Measurements from ENCODE around the gene ATP5F1D.
A peak's percentile ranks its signal among the peaks of the same experiment; 100 is the strongest.
"Not testable (repeated sequence)": the region's sequence is repeated elsewhere in the genome, so short reads cannot be mapped to it uniquely, and the experiment has no call there.

Gene ATP5F1D
- total RNA-seq, result 41.4 to 47.7 reads per million in 2 experiments

DNA sequence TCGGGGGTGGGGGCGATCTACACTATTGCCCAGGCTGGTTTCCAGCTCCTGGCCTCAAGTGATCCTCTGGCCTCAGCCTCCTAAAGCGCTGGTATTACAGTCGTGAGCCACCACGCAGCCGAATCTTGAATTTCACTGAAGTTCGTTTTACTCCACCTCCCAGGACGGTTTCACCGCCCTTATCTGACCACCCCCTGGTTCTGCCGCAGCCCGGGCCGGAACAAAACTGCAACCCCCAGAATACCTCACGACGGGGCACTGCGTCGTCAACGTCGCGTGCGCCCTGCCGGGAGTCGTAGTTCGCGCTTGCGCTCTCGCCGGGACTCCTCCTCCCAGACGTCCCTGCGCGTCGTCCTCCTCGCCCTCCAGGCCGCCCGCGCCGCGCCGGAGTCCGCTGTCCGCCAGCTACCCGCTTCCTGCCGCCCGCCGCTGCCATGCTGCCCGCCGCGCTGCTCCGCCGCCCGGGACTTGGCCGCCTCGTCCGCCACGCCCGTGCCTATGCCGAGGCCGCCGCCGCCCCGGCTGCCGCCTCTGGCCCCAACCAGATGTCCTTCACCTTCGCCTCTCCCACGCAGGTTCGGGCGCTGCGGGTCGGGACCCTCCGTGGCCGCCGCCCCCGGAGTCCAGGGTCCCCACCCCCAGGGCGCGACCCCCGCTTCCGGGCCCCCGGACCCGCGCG, at the start of gene ATP5F1D:
Gene ATP5F1D, plus strand, starts transcription at position 335 of the 679 bp plus-strand sequence. Its CDS starts 100 bp downstream, at position 435.
- peak; percentile 80 for DNase-seq (ENCODE audit: low read depth)

DNA sequence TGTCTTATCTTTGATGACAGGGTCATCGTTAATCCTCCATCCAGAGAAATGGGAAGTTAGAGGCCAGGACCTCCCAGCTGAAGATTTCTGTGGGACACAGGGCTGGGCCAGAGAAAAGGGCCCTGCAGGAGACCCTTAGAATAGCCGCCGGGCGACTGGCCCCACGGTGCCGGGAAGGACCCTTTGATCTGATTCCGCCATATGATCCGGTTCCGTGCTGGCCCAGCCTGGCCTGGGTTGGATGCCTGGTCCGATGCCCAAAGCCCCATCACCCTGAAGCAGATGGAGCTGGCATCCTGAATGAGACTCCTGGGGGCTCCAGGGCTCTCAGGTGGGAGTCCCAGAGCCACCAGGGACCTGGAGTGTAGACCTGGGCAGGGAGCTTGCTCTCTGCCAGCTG, 42.0 kb upstream of the ATP5F1D start:
- no peak for DNase-seq (ENCODE audit: low read depth)

DNA sequence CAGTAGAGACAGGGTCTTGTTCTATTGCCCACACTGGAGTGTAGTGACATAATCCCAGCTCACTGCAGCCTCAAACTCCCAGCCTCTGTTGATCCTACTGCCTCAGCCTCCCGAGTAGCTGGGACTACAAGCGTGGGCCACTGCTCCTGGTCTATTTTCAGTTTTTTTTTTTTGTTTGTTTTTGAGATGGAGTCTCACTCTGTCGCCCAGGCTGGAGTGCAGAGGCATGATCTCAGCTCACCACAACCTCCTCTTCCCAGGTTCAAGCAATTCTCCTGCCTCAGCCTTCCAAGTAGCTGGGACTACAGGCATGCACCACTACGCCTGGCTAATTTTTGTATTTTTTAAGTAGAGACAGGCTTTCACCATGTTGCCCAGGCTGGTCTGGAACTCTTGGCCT, 40.9 kb upstream of the ATP5F1D start:
- DNase-seq (ENCODE audit: low read depth), result not testable (repeated sequence)

DNA sequence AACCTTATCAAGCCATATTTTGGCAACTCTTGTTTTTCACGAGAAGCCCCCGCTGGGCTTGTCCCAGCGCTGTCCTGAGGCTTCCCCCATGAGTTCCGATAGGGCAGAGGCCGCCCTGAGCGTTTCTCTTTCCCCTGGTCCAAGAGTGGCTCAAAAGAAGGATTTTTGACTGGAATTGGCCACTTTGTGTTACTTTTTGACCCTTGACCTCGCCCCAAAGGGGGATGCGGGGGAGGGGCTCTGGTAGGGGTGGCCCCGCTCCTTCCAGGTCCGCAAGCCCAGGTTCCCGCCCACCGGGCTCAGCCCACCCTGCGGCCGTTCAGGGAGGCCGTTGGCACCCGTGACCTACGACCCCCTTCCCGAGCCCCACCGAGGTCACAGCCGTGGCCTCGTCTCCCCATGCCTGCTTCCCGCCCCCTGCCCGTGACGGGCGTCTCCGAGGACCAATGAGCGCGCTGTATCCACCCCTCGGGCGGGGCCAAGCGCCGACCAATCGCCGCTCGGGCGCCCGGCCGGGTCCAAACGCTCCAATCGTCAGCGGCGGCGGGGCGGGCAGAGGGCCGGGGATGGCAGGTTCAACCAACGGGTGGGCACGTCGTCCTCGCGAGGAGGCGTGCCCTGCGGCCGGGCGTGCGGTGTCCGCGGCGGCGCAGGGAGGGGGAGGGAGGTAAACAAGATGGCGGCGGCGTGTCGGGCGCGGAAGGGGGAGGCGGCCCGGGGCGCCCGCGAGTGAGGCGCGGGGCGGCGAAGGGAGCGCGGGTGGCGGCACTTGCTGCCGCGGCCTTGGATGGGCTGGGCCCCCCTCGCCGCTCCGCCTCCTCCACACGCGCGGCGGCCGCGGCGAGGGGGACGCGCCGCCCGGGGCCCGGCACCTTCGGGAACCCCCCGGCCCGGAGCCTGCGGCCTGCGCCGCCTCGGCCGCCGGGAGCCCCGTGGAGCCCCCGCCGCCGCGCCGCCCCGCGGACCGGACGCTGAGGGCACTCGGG, 36.1 kb upstream of the ATP5F1D start, which contains the start of gene STK11:
Gene STK11, plus strand, starts transcription at position 665 of the 986 bp plus-strand sequence. CDS start 1,136 bp downstream, outside the sequence.
- DNase-seq (ENCODE audit: low read depth), result peak; percentile 99

DNA sequence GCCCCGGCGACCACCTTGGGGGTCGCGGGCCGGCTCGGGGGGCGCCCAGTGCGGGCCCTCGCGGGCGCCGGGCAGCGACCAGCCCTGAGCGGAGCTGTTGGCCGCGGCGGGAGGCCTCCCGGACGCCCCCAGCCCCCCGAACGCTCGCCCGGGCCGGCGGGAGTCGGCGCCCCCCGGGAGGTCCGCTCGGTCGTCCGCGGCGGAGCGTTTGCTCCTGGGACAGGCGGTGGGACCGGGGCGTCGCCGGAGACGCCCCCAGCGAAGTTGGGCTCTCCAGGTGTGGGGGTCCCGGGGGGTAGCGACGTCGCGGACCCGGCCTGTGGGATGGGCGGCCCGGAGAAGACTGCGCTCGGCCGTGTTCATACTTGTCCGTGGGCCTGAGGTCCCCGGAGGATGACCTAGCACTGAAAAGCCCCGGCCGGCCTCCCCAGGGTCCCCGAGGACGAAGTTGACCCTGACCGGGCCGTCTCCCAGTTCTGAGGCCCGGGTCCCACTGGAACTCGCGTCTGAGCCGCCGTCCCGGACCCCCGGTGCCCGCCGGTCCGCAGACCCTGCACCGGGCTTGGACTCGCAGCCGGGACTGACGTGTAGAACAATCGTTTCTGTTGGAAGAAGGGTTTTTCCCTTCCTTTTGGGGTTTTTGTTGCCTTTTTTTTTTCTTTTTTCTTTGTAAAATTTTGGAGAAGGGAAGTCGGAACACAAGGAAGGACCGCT, 35.2 kb upstream of the ATP5F1D start:
- no peak for DNase-seq (ENCODE audit: low read depth)

DNA sequence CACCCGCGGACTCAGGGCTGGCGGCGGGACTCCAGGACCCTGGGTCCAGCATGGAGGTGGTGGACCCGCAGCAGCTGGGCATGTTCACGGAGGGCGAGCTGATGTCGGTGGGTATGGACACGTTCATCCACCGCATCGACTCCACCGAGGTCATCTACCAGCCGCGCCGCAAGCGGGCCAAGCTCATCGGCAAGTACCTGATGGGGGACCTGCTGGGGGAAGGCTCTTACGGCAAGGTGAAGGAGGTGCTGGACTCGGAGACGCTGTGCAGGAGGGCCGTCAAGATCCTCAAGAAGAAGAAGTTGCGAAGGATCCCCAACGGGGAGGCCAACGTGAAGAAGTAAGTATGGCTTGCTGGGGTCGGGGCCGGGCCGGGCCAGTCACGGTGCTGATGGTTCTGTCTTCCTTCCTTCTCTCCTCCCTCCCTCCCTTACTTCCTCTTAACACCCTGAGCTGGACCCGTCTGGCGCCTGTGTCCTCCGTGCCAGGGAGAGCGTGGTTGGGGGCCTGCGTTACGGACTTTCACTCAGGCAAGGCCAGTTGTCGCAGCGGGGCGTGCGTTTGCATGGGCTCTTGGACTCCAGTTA, 34.6 kb upstream of the ATP5F1D start:
- DNase-seq (ENCODE audit: low read depth), result no peak

DNA sequence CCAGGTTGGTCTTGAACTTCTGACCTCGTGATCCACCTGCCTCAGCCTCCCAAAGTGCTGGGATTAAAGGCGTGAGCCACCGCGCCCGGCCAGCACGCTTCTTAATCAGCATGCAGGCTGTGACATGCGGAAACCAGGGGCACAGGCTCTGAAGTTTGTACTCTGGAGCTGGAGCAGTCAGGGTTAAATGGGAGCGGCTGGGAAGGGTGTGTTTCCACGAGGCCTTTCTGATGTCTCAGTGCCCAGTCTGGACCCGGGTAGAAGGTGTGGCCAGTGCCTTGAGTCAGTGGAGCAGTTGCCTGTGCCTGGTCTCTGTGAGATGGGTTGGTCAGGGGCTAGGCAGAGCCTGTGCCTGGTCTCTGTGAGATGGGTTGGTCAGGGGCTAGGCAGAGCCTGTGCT, 32.7 kb upstream of the ATP5F1D start:
- DNase-seq (ENCODE audit: low read depth), result not testable (repeated sequence)

DNA sequence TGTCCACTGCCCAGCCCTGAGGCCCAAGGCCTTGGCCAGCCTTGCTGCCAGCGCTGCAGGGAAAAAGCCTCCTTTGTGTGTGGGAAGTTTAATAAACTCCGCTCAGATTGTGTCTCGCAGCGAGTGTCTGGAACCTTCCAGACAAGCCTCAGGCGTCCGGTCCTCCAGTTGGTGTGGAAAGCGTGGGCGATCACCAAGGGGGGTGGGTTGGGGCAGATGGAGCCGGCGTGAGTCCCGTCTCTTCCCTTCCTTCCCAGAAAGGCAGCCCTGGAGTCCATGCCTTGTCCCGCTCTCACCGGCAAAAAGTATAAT, 31.4 kb upstream of the ATP5F1D start:
- no peak for DNase-seq (ENCODE audit: low read depth)

DNA sequence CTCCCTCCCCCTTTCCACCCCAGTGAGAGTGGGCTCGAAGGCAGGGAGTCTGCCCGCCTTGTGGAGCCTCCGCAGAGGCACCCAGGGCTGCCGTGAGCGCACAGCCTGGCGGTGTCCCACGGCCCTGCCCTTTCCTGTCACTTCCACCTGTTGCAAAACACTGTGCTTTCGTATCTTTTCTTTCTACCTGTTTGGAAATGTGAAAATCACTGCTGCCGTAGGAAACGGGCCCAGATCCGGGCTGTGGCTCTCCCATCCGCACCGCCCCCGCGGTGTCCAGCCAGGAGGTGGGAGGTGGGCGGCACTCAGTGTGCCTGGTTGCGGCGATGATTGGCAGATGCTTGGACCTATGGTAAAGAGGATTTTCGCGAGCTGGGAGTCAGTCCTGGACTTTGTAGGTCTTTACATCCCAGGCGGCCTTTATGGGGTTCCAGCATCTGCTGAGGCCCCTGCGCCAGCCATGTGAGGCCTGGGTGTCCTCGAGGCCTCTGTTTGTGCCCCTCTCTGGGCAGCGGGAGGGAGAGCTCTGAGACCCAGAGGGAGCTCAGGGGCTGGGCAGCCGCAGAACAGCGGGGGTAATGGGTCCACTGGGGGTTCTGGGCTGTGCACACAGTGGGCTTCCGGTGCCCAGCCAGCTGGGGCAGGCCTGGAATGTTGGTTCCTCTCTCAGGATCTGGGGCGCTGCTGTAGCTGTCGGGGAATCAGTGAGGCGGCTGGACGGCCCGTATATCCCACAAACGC, 29.9 kb upstream of the ATP5F1D start:
- DNase-seq (ENCODE audit: low read depth), result no peak

DNA sequence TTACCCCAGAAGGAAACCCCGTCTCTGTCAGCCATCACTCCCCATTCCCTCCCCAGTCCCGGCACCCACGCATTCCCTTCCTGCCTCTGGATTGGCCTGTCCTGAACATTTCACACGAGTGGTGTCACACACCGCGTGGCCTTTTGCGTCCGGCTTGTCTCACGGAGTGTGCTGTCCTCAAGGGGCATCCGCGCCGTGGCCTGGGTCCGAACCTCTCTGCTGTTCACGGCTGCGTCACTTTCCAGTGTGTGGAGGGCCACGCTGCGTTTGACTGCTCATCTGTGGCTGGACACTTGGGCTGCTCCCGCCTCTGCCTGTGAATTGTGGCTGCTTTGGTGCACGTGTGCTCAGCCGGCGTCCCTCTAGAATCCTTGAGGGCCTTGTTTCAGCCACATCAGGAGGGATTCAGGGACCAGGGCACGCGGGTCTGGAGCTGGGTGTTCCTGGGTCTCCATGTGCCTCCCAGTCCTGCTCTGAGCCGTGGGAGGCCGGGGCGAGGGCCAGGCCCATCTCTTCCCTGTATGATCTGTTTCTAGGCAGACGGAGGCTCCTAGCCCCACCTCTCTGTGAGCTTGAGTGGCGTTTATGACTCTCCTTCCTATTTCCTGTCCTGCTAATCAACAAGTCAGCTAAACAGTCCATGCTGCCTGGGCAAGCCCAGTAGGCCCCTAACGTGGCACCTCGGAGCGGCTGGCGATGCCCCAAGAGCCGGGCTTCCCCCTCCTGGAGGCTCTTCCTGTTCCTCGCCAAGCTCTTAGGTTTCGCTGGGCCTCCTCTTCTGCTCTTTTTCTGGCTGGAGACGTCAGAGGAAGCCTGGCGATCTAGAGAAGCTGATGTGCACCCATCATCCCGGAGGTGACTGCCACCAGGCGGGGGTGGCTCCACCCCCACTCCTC, 27.9 kb upstream of the ATP5F1D start:
- DNase-seq (ENCODE audit: low read depth), result peak; percentile 51

DNA sequence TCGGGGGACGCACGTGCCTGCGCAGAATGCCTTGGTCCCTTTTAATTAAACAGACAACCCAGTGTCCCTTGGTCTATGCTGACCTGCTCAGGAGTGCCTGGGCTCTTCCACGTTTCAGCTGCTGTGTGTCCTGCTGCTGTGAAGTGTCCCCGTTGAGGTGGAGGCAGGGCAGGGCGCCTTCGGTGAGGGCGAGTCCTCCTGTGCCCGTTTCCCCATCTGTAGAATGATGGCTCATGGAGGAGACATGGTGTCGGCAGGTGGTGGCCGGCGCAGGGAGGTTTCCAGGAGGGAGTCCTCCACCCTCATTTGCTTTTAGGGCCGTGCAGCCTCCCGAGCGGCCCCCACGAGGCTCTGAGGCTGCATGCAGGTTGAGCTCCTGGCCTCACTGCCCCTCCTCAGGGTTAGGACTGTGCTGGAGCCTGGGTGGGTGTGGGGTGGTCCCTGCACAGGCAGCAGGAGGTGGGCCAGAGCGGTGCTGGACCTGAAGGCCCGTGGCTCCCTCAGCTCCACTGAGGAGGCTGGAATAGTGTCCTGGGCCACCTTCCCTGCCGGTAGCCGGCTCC, 27.2 kb upstream of the ATP5F1D start:
- DNase-seq (ENCODE audit: low read depth), result no peak

DNA sequence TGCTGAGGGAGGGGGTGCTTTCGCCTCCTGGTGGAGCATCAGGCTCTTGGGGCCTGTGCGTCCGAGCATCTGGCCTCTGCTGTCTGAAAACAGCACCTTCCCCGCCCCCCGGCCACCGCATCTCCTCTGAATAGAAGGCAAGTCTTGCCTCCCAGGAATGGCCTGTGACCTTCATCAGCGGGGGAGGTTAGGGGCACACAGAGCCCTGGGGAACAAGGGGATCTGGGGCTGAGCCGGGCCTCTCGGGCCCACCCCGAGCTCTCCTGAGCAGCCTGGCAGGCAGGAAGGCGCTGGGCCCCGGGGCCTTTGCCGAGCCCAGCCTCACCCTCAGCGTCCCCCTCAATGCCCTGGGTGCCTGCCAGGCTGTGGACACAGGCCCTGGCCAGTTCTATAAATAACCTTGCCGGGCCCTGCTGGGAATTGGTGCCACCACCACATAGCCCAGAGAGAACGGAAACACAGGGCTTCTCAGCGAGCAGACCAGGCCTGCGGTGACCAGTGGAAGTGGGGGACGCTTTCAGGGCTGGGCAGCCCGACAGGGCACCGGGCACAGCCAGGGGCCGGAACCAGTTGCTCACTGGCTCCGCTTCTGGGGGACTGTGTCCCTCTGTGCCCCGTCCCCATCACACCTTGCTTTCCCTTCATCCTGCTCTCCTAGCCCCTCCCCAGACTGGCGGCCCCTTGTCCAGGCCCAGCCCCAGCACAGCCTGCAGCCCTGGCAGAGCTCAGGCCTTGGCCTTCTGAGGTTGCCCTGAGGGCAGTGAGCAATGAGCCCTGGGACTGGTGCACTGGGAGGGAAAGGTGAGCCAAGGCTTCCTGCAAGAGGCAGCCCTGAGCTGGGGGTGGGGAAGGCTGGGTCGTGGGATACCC, 26.5 kb upstream of the ATP5F1D start:
- DNase-seq (ENCODE audit: low read depth), result no peak

DNA sequence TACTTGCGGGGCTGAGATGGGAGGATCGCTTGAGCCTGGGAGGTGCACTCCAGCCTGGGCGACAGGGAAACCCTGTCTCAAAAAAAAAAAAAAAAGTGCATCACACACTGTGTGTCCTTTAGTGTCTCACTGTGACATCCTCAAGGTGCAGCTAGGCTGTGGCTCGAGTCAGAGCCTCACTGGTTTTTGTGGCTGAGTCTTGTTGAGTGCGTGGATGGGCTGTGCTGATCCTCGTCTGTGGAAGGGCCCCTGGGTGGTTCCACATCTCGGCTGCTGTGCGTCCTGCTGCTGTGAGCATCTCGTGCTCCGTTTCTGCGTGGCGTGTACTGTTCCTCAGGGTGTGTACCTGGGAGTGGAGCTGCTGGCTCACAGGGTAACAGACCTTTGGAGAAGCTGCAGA, 24.8 kb upstream of the ATP5F1D start:
- DNase-seq (ENCODE audit: low read depth), result no peak

DNA sequence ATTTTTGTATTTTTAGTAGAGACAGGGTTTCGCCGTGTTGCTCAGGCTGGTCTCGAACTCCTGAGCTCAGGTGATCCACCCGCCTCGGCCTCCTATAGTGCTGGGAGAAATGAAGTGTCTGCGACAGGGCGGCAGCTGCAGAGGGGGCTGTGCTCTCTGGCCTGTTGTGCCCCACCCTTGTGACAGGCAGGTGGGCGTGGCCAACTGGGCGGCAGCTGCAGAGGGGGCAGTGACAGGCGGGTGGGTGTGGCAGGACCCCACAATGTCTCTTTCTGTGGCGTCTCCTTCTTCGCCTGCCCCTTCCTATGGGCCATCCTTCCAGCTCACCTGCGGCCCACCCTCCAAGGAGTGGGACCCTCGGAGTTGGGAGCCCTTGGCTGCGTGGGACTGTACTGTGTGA, 24.2 kb upstream of the ATP5F1D start:
- no peak for DNase-seq (ENCODE audit: low read depth)

DNA sequence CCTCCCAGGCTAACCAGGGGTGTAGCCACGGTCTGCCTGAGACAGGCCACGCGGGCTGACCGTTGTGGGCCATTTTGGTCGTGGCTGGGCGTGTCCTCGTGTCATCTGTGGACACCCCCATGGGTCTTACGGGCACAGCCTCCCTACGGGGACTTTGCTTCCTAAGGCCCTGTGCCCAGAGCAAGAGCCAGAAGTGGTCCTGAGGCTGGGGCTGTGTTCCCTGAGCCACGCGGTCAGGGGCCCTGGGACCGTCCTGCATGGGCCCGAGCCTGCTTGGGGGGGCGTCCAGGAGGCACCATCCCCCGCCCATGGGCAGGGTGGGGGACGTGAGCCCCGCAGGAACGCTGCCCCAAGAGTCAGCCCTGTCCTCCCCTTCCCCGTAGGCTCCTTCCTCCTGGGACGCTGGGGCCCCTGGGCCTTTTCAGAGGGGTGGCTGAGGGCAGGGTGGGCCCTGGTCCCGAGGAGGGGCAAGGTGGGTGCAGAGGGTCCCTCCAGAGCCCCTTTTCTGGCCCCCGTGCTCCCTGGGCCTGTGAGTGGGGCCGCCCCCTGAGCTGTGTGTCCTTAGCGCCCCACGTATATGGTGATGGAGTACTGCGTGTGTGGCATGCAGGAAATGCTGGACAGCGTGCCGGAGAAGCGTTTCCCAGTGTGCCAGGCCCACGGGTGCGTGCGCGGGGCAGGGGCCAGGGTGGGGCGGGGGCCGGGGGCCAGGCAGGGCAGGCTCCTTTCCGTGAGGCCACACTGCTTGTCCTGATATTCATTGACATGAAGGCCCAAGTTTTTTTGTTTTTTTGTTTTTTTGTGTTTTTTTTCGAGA, 22.6 kb upstream of the ATP5F1D start:
- no peak for DNase-seq (ENCODE audit: low read depth)

DNA sequence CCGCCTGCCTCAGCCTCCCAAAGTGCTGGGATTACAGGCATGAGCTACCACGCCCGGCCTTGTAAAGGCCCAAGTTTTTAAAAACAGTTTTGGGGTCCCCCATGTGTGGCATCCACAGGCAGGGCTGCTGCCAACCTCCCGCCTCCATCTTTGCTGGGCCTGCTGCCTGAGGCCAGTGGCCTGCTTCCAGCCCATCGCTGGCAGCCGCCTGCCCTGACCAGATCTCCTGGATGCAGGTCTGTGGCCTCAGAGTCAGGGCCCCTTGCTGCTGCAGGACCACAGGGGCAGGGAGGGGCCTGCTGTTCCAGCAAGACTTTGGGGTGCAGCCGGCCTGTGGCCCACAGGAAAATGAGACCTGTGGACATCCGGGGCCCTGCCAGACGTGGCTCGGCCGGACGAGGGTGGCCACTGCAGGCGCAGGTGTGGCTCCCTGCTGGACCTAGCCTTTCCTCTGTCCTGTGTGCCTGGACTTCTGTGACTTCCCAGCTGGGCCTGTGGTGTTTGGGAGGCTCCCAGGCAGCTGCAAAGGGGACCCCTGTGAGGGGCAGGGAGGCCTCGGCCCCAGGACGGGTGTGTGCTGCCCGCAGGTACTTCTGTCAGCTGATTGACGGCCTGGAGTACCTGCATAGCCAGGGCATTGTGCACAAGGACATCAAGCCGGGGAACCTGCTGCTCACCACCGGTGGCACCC, 21.6 kb upstream of the ATP5F1D start:
- DNase-seq (ENCODE audit: low read depth), result no peak

DNA sequence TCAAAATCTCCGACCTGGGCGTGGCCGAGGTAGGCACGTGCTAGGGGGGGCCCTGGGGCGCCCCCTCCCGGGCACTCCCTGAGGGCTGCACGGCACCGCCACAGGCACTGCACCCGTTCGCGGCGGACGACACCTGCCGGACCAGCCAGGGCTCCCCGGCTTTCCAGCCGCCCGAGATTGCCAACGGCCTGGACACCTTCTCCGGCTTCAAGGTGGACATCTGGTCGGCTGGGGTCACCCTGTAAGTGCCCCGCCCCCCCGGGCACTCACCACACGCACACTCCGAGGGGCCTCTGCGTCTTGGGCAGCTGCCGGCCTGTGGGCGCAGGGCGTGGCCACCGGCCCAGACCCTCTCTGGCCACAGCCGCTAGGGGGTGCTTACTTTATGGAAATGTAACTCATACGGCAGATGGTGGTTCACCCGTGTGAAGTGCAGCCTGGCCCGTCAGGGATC, 21.0 kb upstream of the ATP5F1D start:
- no peak for DNase-seq (ENCODE audit: low read depth)
